SK-N-MC (cell line): Measurements from ENCODE around the gene NKIRAS1.
A peak's percentile ranks its signal among the peaks of the same experiment; 100 is the strongest.
"Not testable (repeated sequence)": the region's sequence is repeated elsewhere in the genome, so short reads cannot be mapped to it uniquely, and the experiment has no call there.

Experiments
- DNase-seq: peaks from one replicate; pipeline ENCODE4 v3.0.0-alpha.2; 2011; ENCODE audit warnings: low read depth, low spot score
- H3K27ac ChIP-seq: fragments of 200-600 bp; sonication (generic); 2 replicates; pipeline ENCODE4 v1.5.1; 2016; ENCODE audit warnings: mixed run types
- H3K36me3 ChIP-seq: fragments of 200-600 bp; sonication (generic); 2 replicates; pipeline ENCODE4 v1.6.1; 2017; ENCODE audit warnings: antibody characterized with exemption, low read length, mixed read lengths; ENCODE audit not compliant: insufficient read depth
- H3K4me3 ChIP-seq: fragments of 200-600 bp; sonication (generic); 2 replicates; pipeline ENCODE4 v1.5.1; 2016
- H3K9ac ChIP-seq: fragments of 200-600 bp; sonication (generic); 2 replicates; pipeline ENCODE4 v1.8.0; 2017; ENCODE audit warnings: mixed run types, mixed read lengths; ENCODE audit not compliant: insufficient read length
- H3K9me3 ChIP-seq: fragments of 200-600 bp; sonication (generic); 2 replicates; pipeline ENCODE4 v1.6.1; 2017; ENCODE audit warnings: low read depth, mild to moderate bottlenecking, antibody characterized with exemption, low read length, moderate library complexity, mixed read lengths
- EZH2 ChIP-seq: fragments of 200-600 bp; sonication (generic); IDR thresholded peaks from one replicate; pipeline ENCODE4 v1.6.1; 2017; ENCODE audit warnings: antibody characterized with exemption
- FOXP2 ChIP-seq: optimal IDR thresholded peaks from 2 replicates; pipeline ENCODE3; 2011; ENCODE audit warnings: mild to moderate bottlenecking, moderate library complexity; ENCODE audit not compliant: insufficient read depth; ENCODE audit errors: extremely low read length, control extremely low read depth
- POLR2AphosphoS5 ChIP-seq: IDR thresholded peaks from 2 replicates; pipeline ENCODE4 v1.6.1; 2012; ENCODE audit warnings: mild to moderate bottlenecking, low read depth, low read length, borderline replicate concordance

NKIRAS1 gene

DNA sequence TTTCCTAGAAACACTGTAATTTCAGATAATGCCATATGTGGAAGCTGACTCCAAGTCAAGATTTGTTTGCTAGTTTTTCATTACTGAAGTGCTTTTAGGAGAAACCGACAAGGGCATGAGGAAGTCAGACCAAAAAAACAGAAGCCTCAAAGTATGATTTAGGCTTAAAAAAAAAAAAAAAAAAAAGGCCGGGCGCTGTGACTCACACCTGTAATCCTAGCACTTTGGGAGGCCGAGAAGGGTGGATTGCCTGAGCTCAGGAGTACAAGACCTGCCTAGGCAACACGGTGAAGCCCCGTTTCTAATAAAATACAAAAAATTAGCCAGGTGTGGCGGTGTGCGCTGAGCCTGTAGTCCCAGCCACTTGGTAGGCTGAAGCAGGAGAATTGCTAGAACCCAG is 11.7 kb upstream of the NKIRAS1 start:
- Histone ChIP-seq H3K4me3 (no peak overlapping the region), H3K9ac (no peak overlapping the region), H3K9me3 (no peaks in the 10 kb centered on the region), H3K27ac (no peak overlapping the region), H3K36me3 (no peaks in the 10 kb centered on the region)
- TF ChIP-seq POLR2AphosphoS5 (no peak), EZH2 (no peak), FOXP2 (no peak)
- DNase-seq: no peak

- H3K36me3 ChIP-seq: no peaks in the 10 kb centered on the region; the same call in 1 of the 2 replicates
- no peak overlapping the region for H3K27ac ChIP-seq
- DNase-seq: no peak
- TF ChIP-seq FOXP2 (no peak), EZH2 (no peak), POLR2AphosphoS5 (no peak)
- no peak overlapping the region for H3K4me3 ChIP-seq
- no peak overlapping the region for H3K9ac ChIP-seq
- no peaks in the 10 kb centered on the region for H3K9me3 ChIP-seq
These were observed 9.9 kb upstream of the NKIRAS1 start for GRCh38 chr3:23926736-23927135.

DNA sequence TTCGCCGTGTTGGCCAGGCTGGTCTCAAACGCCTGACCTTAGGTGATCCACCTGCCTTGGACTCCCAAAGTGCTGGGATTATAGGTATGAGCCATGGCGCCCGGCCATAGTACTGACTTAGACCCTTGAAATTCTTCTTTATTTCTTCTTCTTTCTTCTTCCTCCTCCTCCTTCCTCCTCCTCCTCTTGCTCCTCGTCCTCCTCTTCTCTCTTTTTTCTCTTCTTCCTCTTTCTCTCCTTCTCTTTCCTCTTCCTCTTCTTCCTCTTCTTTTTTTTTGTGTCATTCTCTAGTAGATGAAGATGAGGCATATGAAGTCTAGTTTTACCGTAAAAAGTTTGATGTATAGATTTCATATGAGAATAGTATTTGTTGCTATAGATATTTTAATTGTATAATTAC is 9.5 kb upstream of the NKIRAS1 start:
- Histone ChIP-seq H3K9me3 (no peaks in the 10 kb centered on the region), H3K4me3 (no peak overlapping the region), H3K9ac (no peak overlapping the region), H3K36me3 (no peaks in the 10 kb centered on the region; the same call in 1 of the 2 replicates), H3K27ac (no peak overlapping the region)
- DNase-seq: no peak
- TF ChIP-seq POLR2AphosphoS5: no peak

GRCh38 chr3:23923786-23924185 is 7.0 kb upstream of the NKIRAS1 start:
- no peak overlapping the region for H3K27ac ChIP-seq
- H3K36me3 ChIP-seq: peaks cover 15% of the 10 kb centered on the region
- no peaks in the 10 kb centered on the region for H3K9me3 ChIP-seq

GRCh38 chr3:23921052-23921511 is 4.3 kb upstream of the NKIRAS1 start:
- no peak for DNase-seq
- no peak for TF ChIP-seq EZH2
- TF ChIP-seq POLR2AphosphoS5: peak; percentile 48; the same call in 1 of the 2 replicates
- Histone ChIP-seq H3K9ac (no peak overlapping the region), H3K27ac (peak overlapping the region; percentile 50; the same call in 1 of the 2 replicates), H3K4me3 (no peak overlapping the region), H3K9me3 (no peaks in the 10 kb centered on the region), H3K36me3 (peaks cover 27% of the 10 kb centered on the region)

More at GRCh38 chr3:23923786-23924185, 7.0 kb upstream of the NKIRAS1 start:
- no peak overlapping the region for H3K9ac ChIP-seq
- TF ChIP-seq EZH2 (no peak), FOXP2 (no peak), POLR2AphosphoS5 (no peak)
- H3K4me3 ChIP-seq: no peak overlapping the region
- DNase-seq: no peak

- Histone ChIP-seq H3K27ac (peak overlapping the region; percentile 50; the same call in 1 of the 2 replicates), H3K9me3 (no peaks in the 10 kb centered on the region), H3K9ac (no peak overlapping the region), H3K36me3 (peaks cover 27% of the 10 kb centered on the region), H3K4me3 (no peak overlapping the region; the same call in 1 of the 2 replicates)
- DNase-seq: no peak
- TF ChIP-seq EZH2 (no peak), FOXP2 (no peak), POLR2AphosphoS5 (0 out of 2 replicates have a peak, but pooled peaks have one; percentile 35)
These were observed 3.4 kb upstream of the NKIRAS1 start for GRCh38 chr3:23920151-23920655.

GRCh38 chr3:23919628-23920027 is 2.8 kb upstream of the NKIRAS1 start:
- no peak overlapping the region for H3K9ac ChIP-seq
- H3K36me3 ChIP-seq: peaks cover 27% of the 10 kb centered on the region
- H3K9me3 ChIP-seq: no peaks in the 10 kb centered on the region
- H3K27ac ChIP-seq: no peak overlapping the region
- TF ChIP-seq EZH2 (no peak), FOXP2 (no peak), POLR2AphosphoS5 (no peak)
- no peak overlapping the region; the same call in 1 of the 2 replicates for H3K4me3 ChIP-seq
- DNase-seq: no peak

- Histone ChIP-seq H3K4me3 (peak overlapping the region; percentile 90), H3K27ac (0 out of 2 replicates have a peak overlapping the region, but pooled peaks have one; percentile 19), H3K9ac (peak overlapping the region; percentile 92), H3K36me3 (peaks cover 27% of the 10 kb centered on the region)
- DNase-seq, H3K9me3 ChIP-seq: not testable (repeated sequence)
These were observed 1.5 kb upstream of the NKIRAS1 start for GRCh38 chr3:23918331-23918730.

DNA sequence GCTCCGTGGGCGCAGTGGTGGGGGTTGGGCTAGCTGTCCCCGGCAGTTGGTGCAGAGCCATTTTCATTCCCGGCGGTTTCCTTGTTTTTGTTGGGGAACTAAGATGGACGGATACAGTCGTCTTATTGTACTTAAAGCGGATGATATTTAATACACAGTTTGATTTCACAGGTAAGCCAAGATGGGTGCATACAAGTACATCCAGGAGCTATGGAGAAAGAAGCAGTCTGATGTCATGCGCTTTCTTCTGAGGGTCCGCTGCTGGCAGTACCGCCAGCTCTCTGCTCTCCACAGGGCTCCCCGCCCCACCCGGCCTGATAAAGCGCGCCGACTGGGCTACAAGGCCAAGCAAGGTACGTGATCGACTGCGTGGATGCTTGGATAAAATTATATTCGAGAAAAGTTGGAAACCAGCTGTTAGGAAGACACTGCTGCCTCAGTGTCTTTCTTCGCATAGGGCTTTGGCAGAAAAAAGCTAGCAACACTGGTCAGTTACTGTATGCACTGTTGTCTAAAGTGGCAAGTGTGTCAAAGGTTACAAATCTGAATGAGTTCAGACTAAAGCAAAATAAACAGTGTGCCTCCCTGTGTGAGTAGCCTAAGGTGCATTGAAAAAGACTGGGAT is 1.0 kb upstream of the NKIRAS1 start:
- Histone ChIP-seq H3K4me3 (peak overlapping the region; percentile 90), H3K36me3 (peaks cover 27% of the 10 kb centered on the region), H3K27ac (peak overlapping the region; percentile 73), H3K9ac (peak overlapping the region; percentile 92)
- not testable (repeated sequence) for DNase-seq, H3K9me3 ChIP-seq
